OCI-LY3 (cell line): Measurements from ENCODE around the gene BPIFB4.

Source experiments
- H2AFZ ChIP-seq: fragments of 200-600, 300-600 bp; shearing (Covaris generic); 2 replicates; pipeline ENCODE4 v1.6.0; 2014; ENCODE audit warnings: antibody characterized with exemption, low read depth, low read length
- H3K27ac ChIP-seq: fragments of 200-600, 300-600 bp; sonication (generic); 2 replicates; pipeline ENCODE4 v1.5.1; 2014; ENCODE audit warnings: mild to moderate bottlenecking, low read length, moderate library complexity, mixed read lengths
- H3K27me3 ChIP-seq: fragments of 200-600, 300-600 bp; sonication (generic); 2 replicates; pipeline ENCODE4 v1.6.1; 2014; ENCODE audit warnings: low read depth, low read length, mixed read lengths
- H3K36me3 ChIP-seq: fragments of 200-600, 300-600 bp; sonication (generic); replicated peaks from 2 replicates; pipeline ENCODE3; 2014; ENCODE audit warnings: low read depth, low read length, mixed read lengths
- H3K4me1 ChIP-seq: fragments of 300-600, 200-600 bp; sonication (generic); 2 replicates; pipeline ENCODE4 v1.6.1; 2014; ENCODE audit warnings: low read length, mixed read lengths
- H3K4me2 ChIP-seq: fragments of 200-600, 300-600 bp; sonication (generic); 2 replicates; pipeline ENCODE4 v1.6.1; 2014; ENCODE audit warnings: low read length, mixed read lengths
- H3K4me3 ChIP-seq: fragments of 300-600, 200-600 bp; sonication (generic); 2 replicates; pipeline ENCODE4 v1.5.1; 2014; ENCODE audit warnings: antibody characterized with exemption, mild to moderate bottlenecking, low read length, moderate library complexity
- H3K79me2 ChIP-seq: fragments of 300-600, 200-600 bp; shearing (Covaris generic); 2 replicates; pipeline ENCODE4 v1.6.1; 2014; ENCODE audit warnings: mild to moderate bottlenecking, low read length, mixed read lengths
- H3K9ac ChIP-seq: fragments of 300-600, 200-600 bp; shearing (Covaris generic); 2 replicates; pipeline ENCODE4 v1.6.0; 2014; ENCODE audit warnings: mild to moderate bottlenecking, low read length, moderate library complexity
- H3K9me3 ChIP-seq: fragments of 200-600, 300-600 bp; shearing (Covaris generic); 2 replicates; pipeline ENCODE4 v1.6.1; 2014; ENCODE audit warnings: low read length, mixed read lengths; ENCODE audit not compliant: insufficient read depth
- H4K20me1 ChIP-seq: fragments of 200-600, 300-600 bp; sonication (generic); 2 replicates; pipeline ENCODE4 v1.6.1; 2016; ENCODE audit warnings: low read length, mixed read lengths; ENCODE audit not compliant: insufficient read depth
- EZH2phosphoT487 ChIP-seq: fragments of 200-600 bp; shearing (Covaris generic); IDR thresholded peaks from 2 replicates; pipeline ENCODE4 v1.6.1; 2018; ENCODE audit warnings: antibody characterized with exemption, mixed run types, low read depth
- TF ChIP-seq, protein P1 (sequence below): fragments of 200-600, 300-600 bp; sonication (generic); IDR thresholded peaks from 2 replicates; pipeline ENCODE4 v1.5.1; 2014; ENCODE audit warnings: antibody characterized with exemption, low read length, low read depth

The BPIFB4 gene

DNA sequence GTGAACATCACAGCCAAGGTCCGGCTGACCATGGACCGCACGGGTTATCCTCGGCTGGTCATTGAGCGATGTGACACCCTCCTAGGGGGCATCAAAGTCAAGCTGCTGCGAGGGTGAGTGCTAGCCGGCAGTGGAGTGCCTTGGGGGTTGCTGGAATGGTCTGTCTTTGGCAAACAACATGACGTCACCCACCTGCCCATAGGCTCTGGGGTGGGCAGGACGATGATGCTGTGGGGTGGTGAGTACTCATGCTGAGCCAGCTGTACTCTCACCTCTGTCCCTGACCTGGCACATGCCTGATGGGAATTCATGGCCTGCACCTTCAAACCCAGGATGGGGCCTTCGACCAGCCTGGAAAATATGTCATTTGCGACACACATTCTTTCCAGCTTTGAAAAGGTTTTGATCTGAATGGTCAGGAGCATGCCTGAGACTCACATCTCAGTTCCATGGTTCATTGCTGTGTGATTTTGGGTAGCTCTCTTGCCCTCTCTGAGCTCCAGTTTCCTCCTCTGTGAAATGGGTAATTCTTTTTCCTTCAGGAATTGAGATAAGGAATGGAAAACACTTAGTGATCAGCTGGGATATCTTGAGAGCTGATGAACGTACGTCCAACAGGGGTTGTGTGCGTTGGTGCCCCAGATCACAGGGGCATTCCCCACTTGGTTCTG is 6.7 kb downstream of the BPIFB4 start:
- H3K4me2 ChIP-seq: no peak overlapping the region
- no peaks in the 10 kb centered on the region for H3K9me3 ChIP-seq
- H3K9ac ChIP-seq: no peak overlapping the region
- H3K27me3 ChIP-seq: 0 out of 2 replicates have a peak, but pooled peaks cover 2% of the 10 kb centered on the region
- TF ChIP-seq, protein P1, sequence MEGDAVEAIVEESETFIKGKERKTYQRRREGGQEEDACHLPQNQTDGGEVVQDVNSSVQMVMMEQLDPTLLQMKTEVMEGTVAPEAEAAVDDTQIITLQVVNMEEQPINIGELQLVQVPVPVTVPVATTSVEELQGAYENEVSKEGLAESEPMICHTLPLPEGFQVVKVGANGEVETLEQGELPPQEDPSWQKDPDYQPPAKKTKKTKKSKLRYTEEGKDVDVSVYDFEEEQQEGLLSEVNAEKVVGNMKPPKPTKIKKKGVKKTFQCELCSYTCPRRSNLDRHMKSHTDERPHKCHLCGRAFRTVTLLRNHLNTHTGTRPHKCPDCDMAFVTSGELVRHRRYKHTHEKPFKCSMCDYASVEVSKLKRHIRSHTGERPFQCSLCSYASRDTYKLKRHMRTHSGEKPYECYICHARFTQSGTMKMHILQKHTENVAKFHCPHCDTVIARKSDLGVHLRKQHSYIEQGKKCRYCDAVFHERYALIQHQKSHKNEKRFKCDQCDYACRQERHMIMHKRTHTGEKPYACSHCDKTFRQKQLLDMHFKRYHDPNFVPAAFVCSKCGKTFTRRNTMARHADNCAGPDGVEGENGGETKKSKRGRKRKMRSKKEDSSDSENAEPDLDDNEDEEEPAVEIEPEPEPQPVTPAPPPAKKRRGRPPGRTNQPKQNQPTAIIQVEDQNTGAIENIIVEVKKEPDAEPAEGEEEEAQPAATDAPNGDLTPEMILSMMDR: no peak
- TF ChIP-seq EZH2phosphoT487: no peak
- H4K20me1 ChIP-seq: no peaks in the 10 kb centered on the region
- no peaks in the 10 kb centered on the region for H3K36me3 ChIP-seq
- H3K4me1 ChIP-seq: no peaks in the 10 kb centered on the region
- no peak overlapping the region for H2AFZ ChIP-seq
- no peak overlapping the region for H3K27ac ChIP-seq
- no peak overlapping the region for H3K4me3 ChIP-seq
- H3K79me2 ChIP-seq: no peaks in the 10 kb centered on the region

DNA sequence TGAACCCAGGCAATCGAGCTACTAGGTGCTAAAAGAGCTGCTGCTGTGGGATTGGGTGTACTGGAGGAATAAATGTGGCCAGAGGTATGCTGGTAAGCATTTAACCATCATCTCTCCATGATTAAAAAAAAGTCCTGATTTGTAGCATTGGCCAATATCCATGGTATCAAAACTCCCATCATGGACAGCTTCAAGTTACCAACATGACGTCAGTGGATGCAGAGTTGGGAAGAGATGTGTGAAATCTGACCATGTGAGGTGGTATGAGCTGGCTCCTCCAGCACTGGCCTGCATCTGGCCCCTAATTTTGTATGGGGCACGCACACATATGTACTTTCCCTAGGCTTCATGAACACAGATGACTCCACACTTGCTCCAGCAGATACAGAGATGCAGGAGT is 11.7 kb downstream of the BPIFB4 start:
- Histone ChIP-seq H3K27ac (no peak overlapping the region), H4K20me1 (no peaks in the 10 kb centered on the region), H3K4me1 (no peaks in the 10 kb centered on the region), H3K9me3 (no peaks in the 10 kb centered on the region), H3K79me2 (no peaks in the 10 kb centered on the region), H3K4me3 (no peak overlapping the region), H2AFZ (no peak overlapping the region), H3K4me2 (no peak overlapping the region), H3K9ac (no peak overlapping the region), H3K36me3 (no peaks in the 10 kb centered on the region), H3K27me3 (peaks cover 4% of the 10 kb centered on the region; the same call in 1 of the 2 replicates)
- TF ChIP-seq EZH2phosphoT487: no peak
- TF ChIP-seq, protein P1: no peak

DNA sequence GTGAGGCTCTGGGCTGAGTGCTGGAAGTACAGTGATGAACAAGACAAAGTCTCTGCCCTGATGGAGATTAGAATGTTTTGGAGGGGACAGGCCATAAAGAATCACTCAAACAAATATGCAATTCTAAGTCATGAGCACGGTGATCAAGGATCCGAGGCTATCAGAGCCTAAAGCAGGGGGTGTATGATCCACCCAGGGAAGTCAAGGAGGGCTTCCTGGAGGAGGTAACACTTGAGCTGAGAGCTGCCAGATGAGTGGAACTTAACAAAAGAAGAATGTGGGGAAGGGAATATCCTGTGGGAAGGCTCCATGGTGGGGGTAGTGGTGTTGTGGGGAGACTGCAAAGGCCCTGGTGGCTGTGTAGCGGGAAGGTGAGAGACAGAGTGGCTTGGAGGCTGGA is 12.2 kb downstream of the BPIFB4 start:
- no peaks in the 10 kb centered on the region for H3K79me2 ChIP-seq
- no peaks in the 10 kb centered on the region for H4K20me1 ChIP-seq
- no peak overlapping the region for H3K4me2 ChIP-seq
- no peak overlapping the region for H3K9ac ChIP-seq
- H3K36me3 ChIP-seq: no peaks in the 10 kb centered on the region
- H2AFZ ChIP-seq: no peak overlapping the region
- peaks cover 3% of the 10 kb centered on the region; the same call in 1 of the 2 replicates for H3K27me3 ChIP-seq
- H3K4me3 ChIP-seq: no peak overlapping the region
- no peak overlapping the region for H3K27ac ChIP-seq
- no peaks in the 10 kb centered on the region for H3K9me3 ChIP-seq
- H3K4me1 ChIP-seq: no peaks in the 10 kb centered on the region
- no peak for TF ChIP-seq EZH2phosphoT487
- TF ChIP-seq, protein P1: no peak

DNA sequence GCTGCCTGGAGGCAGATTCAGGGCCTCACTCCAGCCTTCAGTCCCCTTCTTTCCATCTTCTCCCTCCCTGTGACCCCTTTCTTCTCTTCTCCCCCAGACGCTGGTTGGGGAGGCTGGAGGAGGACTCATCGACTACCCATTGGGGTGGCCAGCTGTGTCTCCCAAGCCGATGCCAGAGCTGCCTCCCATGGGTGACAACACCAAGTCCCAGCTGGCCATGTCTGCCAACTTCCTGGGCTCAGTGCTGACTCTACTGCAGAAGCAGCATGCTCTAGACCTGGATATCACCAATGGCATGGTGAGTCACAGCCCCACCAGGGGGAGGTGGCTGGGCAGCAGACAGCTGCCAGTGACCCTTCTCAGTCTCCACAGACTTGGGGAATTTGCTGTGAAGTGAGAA is 12.9 kb downstream of the BPIFB4 start:
- Histone ChIP-seq H3K4me2 (no peak overlapping the region), H3K27ac (no peak overlapping the region), H3K4me3 (no peak overlapping the region), H3K9me3 (no peaks in the 10 kb centered on the region), H3K9ac (no peak overlapping the region), H3K4me1 (no peaks in the 10 kb centered on the region), H2AFZ (no peak overlapping the region), H3K27me3 (peaks cover 3% of the 10 kb centered on the region; the same call in 1 of the 2 replicates), H3K79me2 (no peaks in the 10 kb centered on the region), H4K20me1 (no peaks in the 10 kb centered on the region), H3K36me3 (no peaks in the 10 kb centered on the region)
- TF ChIP-seq, protein P1: no peak
- no peak for TF ChIP-seq EZH2phosphoT487
